ENCODE measurements around the gene LRRC61.
"Not testable (repeated sequence)": the region's sequence is repeated elsewhere in the genome, so short reads cannot be mapped to it uniquely, and the experiment has no call there.

LRRC61 gene

DNA sequence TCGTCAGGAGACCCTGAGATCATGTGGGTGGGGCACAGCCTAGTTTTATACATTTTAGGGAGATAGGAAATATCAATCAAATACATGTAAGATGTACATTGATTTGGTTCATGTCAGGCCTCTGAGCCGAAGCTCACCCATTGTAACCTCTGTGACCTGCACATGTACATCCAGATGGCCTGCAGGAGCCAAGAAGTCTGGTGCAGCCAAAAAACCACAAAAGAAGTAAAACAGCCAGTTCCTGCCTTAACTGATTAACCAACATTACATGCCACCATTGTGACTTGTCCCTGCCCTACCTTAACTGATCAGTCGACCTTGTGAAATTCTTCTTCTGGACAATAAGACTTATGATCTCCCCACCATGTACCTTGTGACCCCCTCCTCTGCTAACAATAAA is 16.0 kb upstream of the LRRC61 start:
- DNase-seq (ENCODE audit: extremely low read depth in 1 of 2, low read depth in 1 of 2), result no peak

DNA sequence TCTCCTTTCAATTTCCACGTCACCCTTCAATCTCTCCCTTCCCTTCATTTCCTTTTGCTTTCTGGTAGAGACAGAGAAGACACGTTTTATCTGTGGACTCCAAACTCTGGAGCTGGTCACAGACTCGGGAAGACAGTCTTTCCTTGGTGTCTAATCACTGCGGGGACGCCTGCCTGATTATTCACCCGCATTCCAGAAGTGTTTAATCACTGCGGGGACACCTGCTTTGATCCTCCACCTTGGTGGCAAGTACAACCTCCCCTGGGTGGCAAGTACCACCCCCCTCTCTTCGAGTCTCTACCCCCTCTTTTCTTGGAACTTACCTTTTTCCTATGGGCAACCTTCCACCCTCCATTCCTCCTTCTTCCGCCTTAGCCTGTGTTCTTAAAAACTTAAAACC is 15.3 kb upstream of the LRRC61 start:
- no peak for DNase-seq (ENCODE audit: extremely low read depth in 1 of 2, low read depth in 1 of 2)

DNA sequence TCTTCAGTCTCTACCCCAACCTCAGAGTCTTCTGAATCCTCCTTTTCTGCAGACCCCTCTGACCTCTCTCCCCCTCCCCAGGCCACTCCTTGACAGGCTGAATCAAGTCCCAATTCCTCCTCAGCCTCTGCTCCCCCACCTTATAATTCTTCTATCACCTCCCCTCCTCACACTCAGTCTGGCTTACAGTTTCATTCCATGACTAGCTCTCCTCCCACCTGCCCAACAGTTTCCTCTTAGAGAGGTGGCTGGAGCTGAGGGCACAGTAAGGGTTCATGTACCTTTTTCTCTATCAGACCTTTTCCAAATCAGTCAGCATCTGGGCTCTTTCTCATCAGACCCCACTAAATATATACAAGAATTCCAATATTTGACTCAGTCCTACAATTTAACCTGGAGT is 14.6 kb upstream of the LRRC61 start:
- no peak for DNase-seq (ENCODE audit: extremely low read depth in 1 of 2, low read depth in 1 of 2)

DNA sequence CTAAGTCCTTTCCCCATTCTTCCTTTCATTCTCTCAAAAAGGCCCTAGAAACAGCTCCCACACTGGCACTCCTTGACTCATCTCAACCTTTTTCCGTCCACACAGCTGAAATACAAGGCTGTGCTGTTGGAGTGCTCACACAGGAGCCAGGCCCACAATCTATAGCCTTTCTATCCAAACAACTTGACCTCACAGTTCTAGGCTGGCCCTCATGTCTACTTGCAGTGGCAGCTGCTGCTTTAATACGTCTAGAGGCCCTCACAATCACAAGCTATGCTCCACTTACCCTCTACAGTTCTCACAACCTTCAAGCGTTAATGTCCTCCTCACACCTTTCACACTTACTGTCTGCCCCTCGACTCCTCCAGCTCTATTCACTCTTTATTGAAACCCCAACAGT is 12.0 kb upstream of the LRRC61 start:
- DNase-seq (ENCODE audit: extremely low read depth in 1 of 2, low read depth in 1 of 2), result no peak

DNA sequence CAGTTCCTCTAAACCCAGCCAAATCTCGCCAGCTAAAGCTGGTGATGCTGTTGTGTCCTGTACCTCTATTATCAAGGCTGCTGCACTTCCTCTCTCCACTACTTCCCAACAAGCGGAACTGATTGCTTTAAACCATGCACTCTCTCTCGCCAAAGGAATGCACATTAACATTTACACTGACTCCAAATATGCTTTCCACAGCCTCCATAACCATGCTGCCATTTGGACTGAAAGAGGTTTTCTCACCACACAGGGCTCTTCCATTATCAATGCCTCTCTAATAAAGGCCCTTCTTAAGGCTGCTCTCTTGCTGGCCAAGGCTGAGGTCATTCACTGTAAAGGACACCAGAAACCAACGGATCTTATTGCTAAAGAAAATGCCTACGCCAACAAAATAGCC is 11.4 kb upstream of the LRRC61 start:
- no peak for DNase-seq (ENCODE audit: extremely low read depth in 1 of 2, low read depth in 1 of 2)

DNA sequence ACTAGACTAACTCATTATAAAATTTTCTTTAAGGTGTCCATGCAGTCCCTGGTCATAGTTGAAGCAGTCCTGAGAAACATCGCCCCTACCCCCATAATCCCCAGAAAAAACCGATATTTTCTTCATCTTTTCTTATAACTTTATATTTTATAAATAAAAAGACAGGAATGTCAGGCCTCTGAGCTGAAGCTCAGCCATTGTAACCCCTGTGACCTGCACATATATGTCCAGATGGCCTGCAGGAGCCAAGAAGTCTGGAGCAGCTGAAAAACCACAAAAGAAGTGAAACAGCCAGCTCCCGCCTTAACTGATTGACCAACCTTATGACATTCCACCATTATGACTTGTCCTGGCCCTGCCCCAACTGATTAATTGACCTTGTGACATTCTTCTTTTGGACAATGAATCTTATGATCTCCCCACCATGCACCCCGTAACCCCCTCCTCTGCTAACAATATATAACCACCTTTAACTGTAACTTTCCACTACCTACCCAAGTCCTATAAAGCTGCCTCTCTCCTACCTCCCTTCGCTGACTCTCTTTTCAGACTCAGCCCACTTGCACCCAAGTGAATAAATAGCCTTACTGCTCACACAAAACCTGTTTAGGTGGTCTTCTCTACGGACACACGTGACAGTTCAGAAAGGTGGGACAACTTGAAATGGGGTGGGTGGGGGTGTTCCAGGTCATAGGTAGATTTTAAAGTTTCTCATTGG is 10.3 kb upstream of the LRRC61 start:
- DNase-seq (ENCODE audit: extremely low read depth in 1 of 2, low read depth in 1 of 2), result not testable (repeated sequence)

DNA sequence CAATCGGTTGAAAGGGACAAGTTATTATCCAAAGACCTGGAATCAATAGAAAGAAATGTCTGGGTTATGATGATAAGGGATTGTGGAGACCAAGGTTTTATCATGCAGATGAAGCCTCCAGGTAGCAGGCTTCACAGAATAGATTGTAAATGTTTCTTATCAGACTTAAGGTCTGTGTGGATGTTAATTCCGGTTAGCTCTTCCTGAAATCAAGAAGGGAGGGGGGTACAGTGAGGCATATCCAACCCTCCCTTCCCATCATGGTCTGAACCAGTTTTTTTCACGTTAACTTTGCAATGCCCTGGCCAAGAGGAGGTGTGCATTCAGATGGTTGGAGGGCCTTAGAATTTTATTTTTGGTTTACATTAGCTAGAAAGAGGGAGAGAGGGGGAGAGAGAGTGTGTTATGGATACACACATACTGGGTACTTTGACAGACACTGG is 9.8 kb upstream of the LRRC61 start:
- DNase-seq (ENCODE audit: extremely low read depth in 1 of 2, low read depth in 1 of 2), result no peak

DNA sequence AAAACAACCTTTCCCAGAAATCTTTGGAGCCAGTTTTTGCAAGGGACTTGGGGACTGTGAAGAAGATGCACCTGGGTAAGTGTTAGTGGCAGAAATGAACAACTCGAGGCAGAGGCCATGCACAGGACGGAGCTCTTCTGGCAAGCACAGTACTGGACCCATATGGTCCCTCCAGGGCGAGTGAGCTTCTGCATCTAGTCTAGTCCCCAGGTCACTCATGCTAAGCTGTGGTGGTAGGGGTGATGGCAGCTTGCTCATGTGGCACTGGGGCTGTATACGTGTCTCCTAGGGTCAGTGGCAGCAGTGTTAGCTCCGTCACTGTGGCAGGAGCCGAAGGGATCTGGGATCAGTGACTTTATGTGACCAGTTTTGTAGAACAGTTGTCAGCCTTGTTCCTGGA is 9.3 kb upstream of the LRRC61 start:
- DNase-seq (ENCODE audit: extremely low read depth in 1 of 2, low read depth in 1 of 2), result no peak

DNA sequence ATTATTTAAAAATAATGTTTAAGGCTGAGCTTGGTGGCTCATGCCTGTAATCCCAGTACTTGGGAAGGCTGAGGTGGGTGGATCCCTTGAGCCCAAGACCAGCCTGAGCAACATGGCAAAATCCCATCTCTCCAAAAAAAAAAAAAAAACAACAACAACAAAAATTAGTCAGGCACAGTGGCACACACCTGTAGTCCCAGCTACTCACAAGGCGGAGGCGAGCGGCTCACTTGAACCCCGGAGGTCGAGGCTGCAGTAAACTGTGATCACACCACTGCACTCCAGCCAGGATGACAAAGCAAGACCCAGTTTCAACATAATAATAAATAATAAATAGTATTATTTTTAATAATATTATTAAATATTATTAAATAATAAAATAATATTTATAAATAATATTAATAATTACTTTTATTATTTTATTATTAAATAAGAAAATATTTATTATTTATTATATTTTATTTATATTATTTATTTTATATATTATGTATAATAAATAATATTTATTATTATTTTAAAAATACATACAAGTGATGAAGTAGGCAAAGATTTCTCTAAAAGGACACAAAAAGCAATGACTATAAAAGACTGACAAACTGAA is 8.4 kb upstream of the LRRC61 start:
- no peak for DNase-seq (ENCODE audit: extremely low read depth in 1 of 2, low read depth in 1 of 2)

DNA sequence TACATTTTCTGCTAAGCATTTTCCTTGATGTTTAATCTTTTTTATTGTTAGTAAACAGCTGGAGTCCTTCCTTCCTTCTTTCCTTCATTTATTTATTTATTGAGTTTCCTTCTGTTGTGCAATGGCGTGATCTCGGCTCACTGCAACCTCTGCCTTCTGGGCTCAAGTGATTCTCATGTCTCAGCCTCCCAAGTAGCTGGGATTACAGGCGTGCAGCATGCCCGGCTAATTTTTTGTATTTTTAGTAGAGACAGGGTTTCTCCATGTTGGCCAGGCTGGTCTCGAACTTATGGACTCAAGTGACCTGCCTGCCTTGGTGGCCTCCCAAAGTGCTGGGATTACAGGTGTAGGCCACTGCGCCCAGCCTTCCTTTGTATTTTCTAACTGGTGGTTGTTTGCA is 6.2 kb upstream of the LRRC61 start:
- not testable (repeated sequence) for DNase-seq (ENCODE audit: extremely low read depth in 1 of 2, low read depth in 1 of 2)

DNA sequence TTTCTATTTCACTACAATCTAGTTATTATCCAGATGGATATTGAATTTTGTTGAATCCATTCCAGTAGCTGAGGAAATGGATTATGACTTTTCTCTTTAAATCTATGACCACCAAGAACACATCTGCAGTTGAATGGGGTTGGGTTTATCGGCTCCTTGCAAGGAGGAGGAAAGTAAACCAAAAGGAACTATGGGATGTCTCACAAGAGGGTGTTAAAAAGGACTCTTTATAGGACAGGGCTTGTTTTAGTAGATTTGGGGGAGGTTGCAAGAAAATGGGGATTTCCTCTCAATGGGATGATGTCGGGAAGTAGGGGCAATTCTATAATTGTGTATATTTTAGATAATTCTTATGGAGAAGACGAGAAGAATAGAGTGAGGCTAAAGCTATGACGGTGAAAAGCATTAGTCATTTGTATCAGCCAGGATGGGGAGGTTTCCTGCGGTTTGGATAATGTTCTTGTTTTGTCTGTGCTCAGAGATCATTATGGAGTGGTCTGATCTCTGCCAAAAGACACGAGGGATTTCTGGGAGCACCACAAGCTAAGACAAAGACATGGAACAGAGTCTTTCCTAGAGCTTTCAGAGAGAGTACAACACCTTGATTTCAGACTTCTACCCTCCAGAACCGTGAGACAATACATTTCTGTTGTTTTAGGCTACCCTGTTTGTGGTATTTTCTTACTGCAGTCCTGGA is 5.3 kb upstream of the LRRC61 start:
- DNase-seq (ENCODE audit: extremely low read depth in 1 of 2, low read depth in 1 of 2), result no peak

DNA sequence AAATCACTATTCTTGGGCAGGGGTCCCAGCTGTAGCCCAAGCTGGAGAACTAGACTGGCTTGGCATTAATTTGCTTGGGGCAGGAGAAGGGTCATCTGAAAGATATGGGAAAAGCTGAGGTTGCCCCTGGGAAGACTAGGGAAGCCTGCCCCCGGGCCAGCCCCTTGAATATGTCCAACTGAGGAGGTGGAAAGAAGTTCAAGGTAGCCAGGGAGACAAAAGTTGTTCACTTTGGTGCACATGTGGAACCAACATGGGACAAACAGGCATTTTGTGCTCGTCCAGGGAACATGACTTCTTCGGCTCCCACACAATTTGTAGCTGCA is 1.4 kb upstream of the LRRC61 start:
- no peak for DNase-seq (ENCODE audit: extremely low read depth in 1 of 2, low read depth in 1 of 2)

DNA sequence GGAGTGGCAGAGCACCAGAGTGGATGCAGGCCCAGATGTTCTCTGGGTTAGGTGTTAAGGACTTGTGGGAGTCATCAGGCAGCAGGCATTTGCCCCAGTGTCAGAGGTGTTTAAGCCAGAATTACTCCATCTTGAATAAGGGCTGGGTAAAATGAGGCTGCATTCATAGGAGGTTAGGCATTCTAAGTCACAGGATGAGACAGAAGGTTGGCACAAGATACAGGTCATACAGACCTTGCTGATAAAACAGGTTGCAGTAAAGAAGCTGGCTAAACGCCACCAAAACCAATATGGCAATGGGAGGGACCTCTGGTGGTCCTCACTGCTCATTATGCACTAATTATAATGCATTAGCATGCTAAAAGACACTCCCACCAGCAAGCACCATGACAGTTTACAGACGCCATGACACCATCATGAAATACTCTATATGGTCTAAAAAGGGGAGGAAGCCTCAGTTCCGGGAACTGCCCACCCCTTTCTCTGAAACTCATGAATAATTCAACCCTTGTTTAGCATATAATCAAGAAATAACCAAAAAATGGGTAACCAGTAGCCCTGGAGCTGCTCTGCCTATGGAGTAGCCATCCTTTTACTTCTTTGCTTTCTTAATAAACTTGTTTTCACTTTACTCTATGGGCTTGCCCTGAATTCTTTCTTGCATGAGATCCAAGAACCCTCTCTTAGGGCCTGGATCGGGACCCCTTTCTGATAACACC is 882 bp upstream of the LRRC61 start:
- peak in 1 of 2 donors; percentile 27 for DNase-seq (ENCODE audit: extremely low read depth in 1 of 2, low read depth in 1 of 2)

DNA sequence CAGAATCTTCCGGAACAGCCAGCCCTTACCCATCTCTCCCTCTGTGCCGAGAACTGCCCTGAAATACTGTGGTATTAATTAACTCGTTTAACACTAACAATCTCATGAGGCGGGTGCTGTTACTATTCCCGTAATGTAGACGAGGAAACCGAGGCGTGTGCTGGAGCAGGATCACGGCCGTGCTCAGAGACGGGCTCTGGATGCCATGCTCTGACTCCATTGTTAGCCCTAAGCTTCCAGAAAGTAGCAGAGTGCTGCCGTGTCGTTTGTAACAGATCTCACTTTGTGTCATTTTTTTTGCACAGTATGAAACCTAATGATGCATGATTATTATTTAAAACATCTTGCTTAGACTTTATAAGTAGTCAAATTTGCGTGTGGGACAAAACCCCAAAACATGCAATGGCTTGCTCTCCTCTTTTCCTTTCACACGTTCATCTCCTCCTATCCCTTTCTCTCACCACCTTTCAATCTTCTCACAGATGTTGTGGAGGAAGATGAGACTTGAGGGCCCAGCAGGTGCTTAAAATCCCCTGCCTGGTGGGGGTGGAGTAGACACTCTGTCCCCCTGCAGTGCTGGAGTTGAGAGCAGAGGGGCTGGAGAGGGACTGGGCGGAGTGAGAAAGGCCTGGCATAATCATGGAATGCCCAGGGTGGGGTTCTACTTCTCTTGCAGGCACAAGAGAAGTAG is 672 bp downstream of the LRRC61 start:
- no peak for DNase-seq (ENCODE audit: extremely low read depth in 1 of 2, low read depth in 1 of 2)

DNA sequence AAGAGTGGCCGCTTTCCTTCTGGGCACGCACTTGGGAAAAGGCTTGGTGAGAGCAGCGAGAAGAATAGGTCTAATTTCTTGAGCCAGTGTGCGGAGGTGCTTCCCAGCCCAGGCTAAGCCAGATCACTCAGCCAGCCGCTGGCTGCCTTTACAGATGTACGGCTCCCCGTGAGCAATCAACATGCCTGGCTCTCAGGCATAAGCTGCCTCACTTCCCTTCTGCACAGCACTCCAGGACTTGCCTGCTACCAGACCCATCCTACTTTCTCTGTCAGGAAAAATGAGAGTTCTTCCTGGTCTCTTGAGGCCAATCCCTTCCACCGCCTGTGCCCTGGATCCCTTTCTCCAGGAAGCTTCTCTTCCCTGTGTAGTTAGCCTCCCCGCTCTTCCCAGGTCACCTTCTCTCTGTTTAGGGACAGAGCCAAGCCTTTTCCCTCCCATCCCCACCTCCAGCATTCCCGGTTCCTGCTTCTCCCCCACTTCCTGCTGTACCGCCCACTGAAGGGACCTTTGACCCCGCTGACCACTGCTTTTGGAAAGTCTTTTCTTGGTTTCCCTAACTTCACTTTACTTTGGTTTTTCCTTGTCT is 1.3 kb downstream of the LRRC61 start:
- DNase-seq (ENCODE audit: extremely low read depth in 1 of 2, low read depth in 1 of 2), result no peak

DNA sequence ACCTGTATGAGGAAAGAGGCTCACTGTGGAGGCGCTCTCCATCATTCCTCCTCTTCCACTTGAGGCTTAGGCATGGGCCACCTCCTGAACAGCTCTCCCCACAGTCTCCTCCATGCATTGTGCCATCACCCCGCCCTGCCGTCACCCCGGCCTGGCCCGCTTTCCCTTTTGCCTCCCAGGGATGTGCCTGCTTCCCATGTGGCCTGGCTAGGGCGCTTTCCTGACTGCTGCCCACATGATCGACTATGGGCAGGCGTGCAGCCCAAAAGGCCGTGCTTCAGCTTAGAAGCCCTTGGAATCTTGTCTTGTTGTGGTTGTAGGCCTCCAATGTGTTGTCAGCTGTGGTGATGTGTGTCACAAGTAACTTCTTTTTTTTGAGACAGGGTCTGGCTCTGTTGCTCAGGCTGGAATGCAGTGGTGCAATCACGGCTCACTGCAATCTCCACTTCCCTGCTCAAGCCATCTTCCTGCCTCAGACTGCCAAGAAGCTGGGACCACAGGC is 2.0 kb downstream of the LRRC61 start:
- no peak for DNase-seq (ENCODE audit: extremely low read depth in 1 of 2, low read depth in 1 of 2)

DNA sequence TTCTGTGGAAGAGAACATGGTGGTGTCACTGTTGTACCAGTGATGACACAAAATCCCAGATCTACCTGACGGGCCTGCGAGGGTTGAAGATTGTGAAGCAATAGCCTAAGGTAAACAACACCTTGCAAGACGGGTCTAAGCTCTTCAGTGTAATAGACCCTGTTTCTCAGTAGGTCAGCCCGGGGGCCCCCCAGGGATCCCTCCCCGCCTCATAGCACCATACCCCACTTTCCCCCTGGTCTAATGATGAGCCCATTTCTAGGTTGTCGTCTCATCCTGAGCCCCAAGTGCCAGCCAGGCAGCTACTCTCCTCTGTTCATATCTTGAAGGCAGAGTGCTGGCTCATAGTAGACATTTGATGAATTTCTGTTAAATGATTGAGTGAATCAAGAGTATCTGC is 2.7 kb downstream of the LRRC61 start:
- no peak for DNase-seq (ENCODE audit: extremely low read depth in 1 of 2, low read depth in 1 of 2)

DNA sequence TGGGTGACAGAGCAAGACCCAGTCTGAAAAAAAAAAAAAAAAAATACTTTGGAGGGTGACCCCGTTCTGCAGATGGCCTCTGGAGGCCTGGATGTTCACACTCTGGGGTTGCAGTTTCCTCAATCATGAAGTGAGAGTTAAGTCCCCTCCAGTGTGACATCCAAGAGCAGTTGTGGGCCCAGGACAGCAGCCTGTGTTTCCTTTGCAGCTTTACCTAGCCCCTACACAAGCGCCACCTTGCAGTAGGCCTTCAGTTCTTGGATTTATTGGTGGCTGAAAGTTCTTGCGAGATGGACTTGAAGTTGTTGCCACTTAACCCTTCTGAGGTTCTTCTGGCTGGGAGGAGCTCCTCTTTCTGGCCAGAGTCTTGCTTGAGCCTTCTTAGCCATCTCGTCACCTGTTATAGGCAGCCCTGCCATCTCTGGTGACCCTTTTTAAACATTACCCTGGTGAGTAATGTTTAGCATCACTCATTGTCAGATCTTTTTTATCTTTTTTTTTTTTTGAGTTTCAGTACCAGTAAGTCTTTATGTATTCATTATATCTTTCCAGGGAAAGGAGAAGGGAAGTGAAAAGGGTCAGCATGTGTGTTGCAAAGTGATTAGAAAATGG is 3.6 kb downstream of the LRRC61 start:
- DNase-seq (ENCODE audit: extremely low read depth in 1 of 2, low read depth in 1 of 2), result no peak

DNA sequence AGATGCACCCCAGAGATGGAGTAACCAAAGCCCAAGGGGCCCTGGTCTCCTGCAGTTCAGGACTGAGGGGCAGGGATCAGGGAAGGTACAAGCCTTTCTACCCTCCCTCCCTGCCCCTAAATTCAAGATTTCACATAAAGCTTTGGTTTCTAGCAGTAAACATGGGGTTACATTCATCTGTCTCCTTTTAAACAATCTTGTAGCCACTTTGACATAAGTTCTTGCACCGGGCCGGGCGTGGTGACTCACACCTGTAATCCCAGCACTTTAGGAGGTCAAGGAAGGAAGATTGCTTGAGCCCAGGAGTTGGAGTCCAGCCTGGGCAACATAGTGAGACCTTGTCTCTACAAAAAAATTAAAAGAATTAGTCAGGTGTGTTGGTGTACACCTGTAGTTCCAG is 4.2 kb downstream of the LRRC61 start:
- DNase-seq (ENCODE audit: extremely low read depth in 1 of 2, low read depth in 1 of 2), result no peak

Data from activated CD8-positive, alpha-beta memory T cell treated with anti-CD3 and anti-CD28 coated beads for 1 hour (primary cell).